OCI-LY1 (cell line): ENCODE results near the gene CD300LG.

Source experiments
- CTCF ChIP-seq: fragments of 200-600 bp; sonication (generic), shearing (Covaris generic); IDR thresholded peaks from 2 replicates; pipeline ENCODE4 v1.5.1; 2017; ENCODE audit warnings: mild to moderate bottlenecking, antibody characterized with exemption, low read length, moderate library complexity, mixed read lengths
- EZH2 ChIP-seq: fragments of 200-600 bp; sonication (generic), shearing (Covaris generic); IDR thresholded peaks from 2 replicates; pipeline ENCODE4 v1.8.0; 2017; ENCODE audit warnings: borderline replicate concordance, mixed run types, mild to moderate bottlenecking, antibody characterized with exemption, low read length, moderate library complexity, mixed read lengths

GRCh38 chr17:43897831-43898230, 50.9 kb downstream of the CD300LG start:
- no peak for TF ChIP-seq CTCF
- TF ChIP-seq EZH2: no peak
